Gastrocnemius medialis (tissue), 4 donors: Measurements from ENCODE around the gene KCNQ2.

Experiments used
- CTCF ChIP-seq, 5 experiments: fragments of 450-650 bp in 3 of 5; fragments of 200-600 bp in 2 of 5; sonication (generic) in 2 of 5; IDR thresholded peaks in 4 of 5; conservative IDR thresholded peaks in 1 of 5; 1 replicate in 4 of 5; 2 replicates in 1 of 5; pipeline ENCODE4 v1.5.1; 2016 to 2019; ENCODE audit warnings: antibody characterized with exemption in 5 of 5, mild to moderate bottlenecking in 3 of 5, moderate library complexity in 3 of 5
- POLR2A ChIP-seq, 2 donors: fragments of 450-650 bp; IDR thresholded peaks; one replicate each; pipeline ENCODE4 v1.6.1; 2017; ENCODE audit warnings: antibody characterized with exemption in 2 of 2, mild to moderate bottlenecking in 2 of 2, moderate library complexity in 2 of 2

- no peak for TF ChIP-seq POLR2A (IDR thresholded peaks at IDR 0.05)
- TF ChIP-seq CTCF (IDR thresholded peaks at IDR 0.05 in 4 of 5, conservative IDR thresholded peaks at IDR 0.05 in 1 of 5) = no peak
Measured at GRCh38 chr20:63397946-63398450, 74.5 kb downstream of the KCNQ2 start.
